GM10266 (cell line): ENCODE data around the gene BCKDHA.

Experiments
- DNase-seq: peaks from one replicate; pipeline ENCODE4 v3.0.0; 2012; ENCODE audit errors: extremely low spot score
- TF ChIP-seq, protein P1 (sequence below): IDR thresholded peaks from 2 replicates; pipeline ENCODE4 v1.5.1; 2012; ENCODE audit warnings: mild to moderate bottlenecking, low read depth; ENCODE audit not compliant: control insufficient read depth, insufficient read depth; ENCODE audit errors: missing control alignments

Gene BCKDHA

GRCh38 chr19:41353466-41354342, 43.9 kb upstream of the BCKDHA start, which contains the start of gene TGFB1:
Gene TGFB1 (minus strand): TSS chr19:41353922. CDS start chr19:41353044, 878 bp downstream.
- TF ChIP-seq, protein P1, sequence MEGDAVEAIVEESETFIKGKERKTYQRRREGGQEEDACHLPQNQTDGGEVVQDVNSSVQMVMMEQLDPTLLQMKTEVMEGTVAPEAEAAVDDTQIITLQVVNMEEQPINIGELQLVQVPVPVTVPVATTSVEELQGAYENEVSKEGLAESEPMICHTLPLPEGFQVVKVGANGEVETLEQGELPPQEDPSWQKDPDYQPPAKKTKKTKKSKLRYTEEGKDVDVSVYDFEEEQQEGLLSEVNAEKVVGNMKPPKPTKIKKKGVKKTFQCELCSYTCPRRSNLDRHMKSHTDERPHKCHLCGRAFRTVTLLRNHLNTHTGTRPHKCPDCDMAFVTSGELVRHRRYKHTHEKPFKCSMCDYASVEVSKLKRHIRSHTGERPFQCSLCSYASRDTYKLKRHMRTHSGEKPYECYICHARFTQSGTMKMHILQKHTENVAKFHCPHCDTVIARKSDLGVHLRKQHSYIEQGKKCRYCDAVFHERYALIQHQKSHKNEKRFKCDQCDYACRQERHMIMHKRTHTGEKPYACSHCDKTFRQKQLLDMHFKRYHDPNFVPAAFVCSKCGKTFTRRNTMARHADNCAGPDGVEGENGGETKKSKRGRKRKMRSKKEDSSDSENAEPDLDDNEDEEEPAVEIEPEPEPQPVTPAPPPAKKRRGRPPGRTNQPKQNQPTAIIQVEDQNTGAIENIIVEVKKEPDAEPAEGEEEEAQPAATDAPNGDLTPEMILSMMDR, result peak; percentile 91
- peak; percentile 98 for DNase-seq

DNA sequence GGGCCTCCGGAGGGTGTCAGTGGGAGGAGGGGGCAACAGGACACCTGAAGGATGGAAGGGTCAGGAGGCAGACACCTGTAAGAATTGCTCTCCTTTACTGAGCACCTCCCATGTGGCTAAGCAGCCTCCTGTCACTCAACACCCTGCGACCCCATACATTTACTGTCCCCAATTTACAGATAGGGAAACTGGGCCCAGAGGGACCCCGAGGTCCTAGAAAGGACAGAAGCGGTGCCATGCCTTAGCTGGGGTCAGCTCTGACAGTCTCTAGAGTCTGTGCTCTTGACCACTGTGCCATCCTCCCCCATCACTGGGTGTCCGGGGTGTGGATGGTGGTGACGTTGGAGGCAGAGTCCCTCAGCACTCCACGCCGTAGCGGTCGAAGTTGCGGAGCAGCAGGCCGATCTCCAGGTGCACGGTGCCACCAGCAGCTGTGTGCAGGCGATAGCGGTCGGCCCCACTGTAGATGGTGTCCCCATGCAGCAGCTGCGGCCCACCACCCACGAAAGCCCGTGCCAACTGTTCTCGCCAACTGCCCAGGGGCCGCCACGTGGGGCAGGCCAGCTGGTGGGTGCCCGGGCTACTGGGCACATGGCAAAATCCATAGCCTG, 43.2 kb upstream of the BCKDHA start:
- TF ChIP-seq, protein P1, result no peak
- no peak for DNase-seq

- TF ChIP-seq, protein P1, result no peak
- DNase-seq, result no peak
These were observed 42.6 kb upstream of the BCKDHA start for GRCh38 chr19:41355035-41355434.

DNA sequence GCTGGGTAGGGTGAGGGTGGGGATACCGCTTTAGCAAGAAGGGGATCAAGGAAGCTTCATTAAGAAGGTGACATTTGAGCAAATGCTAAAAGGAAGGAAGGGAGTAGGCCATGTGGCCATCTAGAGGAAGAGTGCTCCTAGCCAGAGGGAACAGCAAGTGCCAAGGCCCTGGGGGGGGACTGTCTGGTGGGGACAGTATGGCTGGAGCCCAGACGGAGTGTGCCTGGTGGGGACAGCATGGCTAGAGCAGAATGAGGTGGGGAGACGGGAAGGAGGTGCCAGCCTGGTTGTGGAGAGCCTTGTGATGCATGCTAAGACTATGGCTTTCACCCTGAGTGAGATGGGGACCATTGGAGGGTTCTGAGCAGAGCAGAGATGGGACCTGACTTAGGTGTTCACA, 41.8 kb upstream of the BCKDHA start:
- no peak for DNase-seq
- TF ChIP-seq, protein P1, result no peak

- TF ChIP-seq, protein P1, result no peak
- DNase-seq, result no peak
These were observed 40.5 kb upstream of the BCKDHA start for GRCh38 chr19:41356984-41357739.

GRCh38 chr19:41357746-41358145, 39.9 kb upstream of the BCKDHA start:
- no peak for DNase-seq
- TF ChIP-seq, protein P1, result no peak

DNA sequence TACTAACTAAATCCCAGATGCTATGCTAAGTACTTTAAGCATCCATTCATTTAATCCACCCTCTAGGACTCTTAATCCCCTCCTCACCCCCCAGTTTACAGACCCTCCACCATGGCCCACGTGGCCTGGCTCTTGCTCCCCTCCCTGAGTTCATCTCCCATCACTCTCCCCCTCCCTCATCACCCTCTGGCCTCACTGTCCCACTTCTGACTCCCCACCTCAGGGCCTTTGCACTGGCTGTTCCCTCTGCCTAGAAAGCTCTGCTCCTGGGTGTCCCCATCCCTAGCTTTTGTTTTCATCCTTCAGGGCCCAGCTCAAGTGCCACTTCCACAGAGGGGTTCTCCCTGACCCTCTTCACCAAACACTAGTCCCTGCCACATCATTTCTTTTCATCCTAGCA, 37.9 kb upstream of the BCKDHA start:
- TF ChIP-seq, protein P1, result no peak
- DNase-seq, result no peak
